B cell (primary cell): Measurements from ENCODE around the gene FHIT. TPM values are rescaled to one million over a fixed set of nuclear protein-coding genes. Genes with fewer than 3 reads are reported as not detected.

Experiments
- ATAC-seq: fragments of 200-7000 bp; cut with Tn5 transposase; one replicate; pipeline ENCODE4 v1.10.0; 2021; ENCODE audit warnings: low read depth, mild to moderate bottlenecking, moderate number of reproducible peaks, moderate library complexity
- CTCF ChIA-PET: fragments of 350-600 bp; sonication (Branson Sonifier 250); formaldehyde crosslinking; loops from one replicate; lab custom pipeline; 2021; ENCODE audit warnings: antibody characterized with exemption, inconsistent platforms; lab: Charles Lee
- POLR2A ChIA-PET: fragments of 350-600 bp; sonication (Branson Sonifier 250); formaldehyde crosslinking; loops from one replicate; lab custom pipeline; 2021; ENCODE audit warnings: antibody characterized with exemption; lab: Charles Lee
- DNase-seq: peaks from one replicate; pipeline ENCODE4 v3.0.0; 2013
- H2AFZ ChIP-seq: 2 replicates; pipeline ENCODE4 v1.6.1; 2012; ENCODE audit warnings: mild to moderate bottlenecking, low read depth, low read length; ENCODE audit not compliant: insufficient read depth, poor library complexity, severe bottlenecking
- H3K27ac ChIP-seq, 2 donors: 1 replicate in 1 of 2; 2 replicates in 1 of 2; pipeline ENCODE4 v1.5.1; 2012 to 2013; ENCODE audit warnings: low read length in 2 of 2, mild to moderate bottlenecking in 2 of 2, moderate library complexity in 1 of 2
- H3K27me3 ChIP-seq, 4 experiments: fragments of 200-600 bp in 1 of 4; sonication (generic) in 1 of 4; replicated peaks in 1 of 4; 1 replicate in 2 of 4; 2 replicates in 2 of 4; pipeline versions ENCODE4 v1.6.1 to v1.7.0; 2013 to 2016; ENCODE audit warnings: low read length in 3 of 4, mild to moderate bottlenecking in 2 of 4, mixed read lengths in 1 of 4, moderate library complexity in 1 of 4; ENCODE audit not compliant: insufficient read depth in 4 of 4, control insufficient read depth in 3 of 4; ENCODE audit errors: control extremely low read depth in 1 of 4
- H3K36me3 ChIP-seq, 2 experiments: replicated peaks in 1 of 2; 1 replicate in 1 of 2; 2 replicates in 1 of 2; pipeline versions ENCODE4 v1.6.1 to v1.7.1; 2013; ENCODE audit warnings: low read length in 1 of 2; ENCODE audit not compliant: insufficient read depth in 2 of 2, control insufficient read depth in 1 of 2; ENCODE audit errors: control extremely low read depth in 1 of 2, extremely low read depth in 1 of 2
- H3K4me1 ChIP-seq, 2 donors: fragments of 200-600 bp in 1 of 2; sonication (generic) in 1 of 2; 1 replicate in 1 of 2; 2 replicates in 1 of 2; pipeline versions ENCODE4 v1.5.1 to v1.6.1; 2013 to 2017; ENCODE audit warnings: low read length in 2 of 2; ENCODE audit not compliant: control insufficient read depth in 2 of 2, insufficient read depth in 2 of 2
- H3K4me2 ChIP-seq: replicated peaks from 2 replicates; pipeline ENCODE3; 2012; ENCODE audit warnings: mild to moderate bottlenecking, low read depth, low read length; ENCODE audit not compliant: poor library complexity, severe bottlenecking
- H3K4me3 ChIP-seq, 5 experiments: fragments of 200-600 bp in 1 of 5; sonication (generic) in 1 of 5; 1 replicate in 3 of 5; 2 replicates in 2 of 5; pipeline versions ENCODE4 v1.5.1 to v1.7.0; 2011 to 2016; ENCODE audit warnings: low read length in 4 of 5, mild to moderate bottlenecking in 4 of 5, low read depth in 2 of 5, control low read depth in 1 of 5, moderate library complexity in 1 of 5; ENCODE audit not compliant: insufficient read depth in 1 of 5; ENCODE audit errors: control extremely low read depth in 1 of 5, extremely low read depth in 1 of 5
- H3K79me2 ChIP-seq: fragments of 200-600 bp; sonication (generic); one replicate; pipeline ENCODE4 v1.6.0; 2016; ENCODE audit warnings: low read length; ENCODE audit not compliant: control insufficient read depth, insufficient read depth
- H3K9ac ChIP-seq: fragments of 200-600 bp; sonication (generic); 2 replicates; pipeline ENCODE4 v1.6.1; 2017; ENCODE audit warnings: mild to moderate bottlenecking, low read length, moderate library complexity
- H3K9me3 ChIP-seq, 3 donors: one replicate each; pipeline versions ENCODE4 v1.6.1 to v1.7.1; 2013; ENCODE audit warnings: low read length in 2 of 3; ENCODE audit not compliant: control insufficient read depth in 2 of 3, insufficient read depth in 1 of 3; ENCODE audit errors: control extremely low read depth in 1 of 3
- H4K20me1 ChIP-seq: 2 replicates; pipeline ENCODE4 v1.6.0; 2012; ENCODE audit warnings: mild to moderate bottlenecking, low read length; ENCODE audit not compliant: insufficient read depth, control insufficient read depth, poor library complexity, severe bottlenecking
- H3K27ac Mint-ChIP-seq: one replicate; pipeline ENCODE4 v1.8.0; 2021; ENCODE audit warnings: mixed read lengths
- H3K27me3 Mint-ChIP-seq: one replicate; pipeline ENCODE4 v1.8.0; 2021; ENCODE audit warnings: mixed read lengths
- H3K4me1 Mint-ChIP-seq: one replicate; pipeline ENCODE4 v1.8.0; 2021; ENCODE audit warnings: mixed read lengths
- H3K4me3 Mint-ChIP-seq: one replicate; pipeline ENCODE4 v1.8.0; 2021; ENCODE audit warnings: mixed read lengths
- H3K9me3 Mint-ChIP-seq: one replicate; pipeline ENCODE4 v1.8.0; 2022; ENCODE audit warnings: mixed read lengths; ENCODE audit not compliant: insufficient read depth
- EZH2 ChIP-seq: IDR thresholded peaks from 2 replicates; pipeline ENCODE4 v1.6.1; 2012; ENCODE audit warnings: borderline replicate concordance, low read depth, mild to moderate bottlenecking, moderate library complexity, low read length; ENCODE audit not compliant: insufficient read depth, poor library complexity, severe bottlenecking
- WGBS: methylation state at CpG from one replicate; pipeline ENCODE4 v1.1.5; 2013; ENCODE audit warnings: missing lambda C conversion rate; ENCODE audit not compliant: insufficient coverage; 5-methylcytosine and 5-hydroxymethylcytosine counted together
- intact Hi-C: fragments of 100-400 bp; cut with micrococcal nuclease; formaldehyde crosslinking; loops from one replicate; pipeline ENCODE4 v1.10.0; 2022
- polyA plus RNA-seq: library from polyadenylated mRNA; depleted of rRNA; stranded (reverse); fragments of >200 nt; gene quantifications from 2 replicates; pipeline ENCODE4 v1.2.3, GENCODE V29; 2012
- total RNA-seq, 2 donors: library from RNA; stranded (reverse); fragments of 120-200 nt in 1 of 2; gene quantifications; 1 replicate in 1 of 2; 2 replicates in 1 of 2; pipeline versions ENCODE4 v1.2.3 to v1.2.4, GENCODE V29; 2013 to 2022
- TF ChIP-seq, protein P1 (sequence below): fragments of 200-600 bp; IDR thresholded peaks from one replicate; pipeline ENCODE4 v1.8.0; 2022; ENCODE audit warnings: antibody characterized with exemption, mild to moderate bottlenecking

FHIT gene
- total and polyA plus RNA-seq, 2 donors (not counting 1 experiment from before 2014, with no cell fraction given), result 1.7 to 7.8 TPM

DNA sequence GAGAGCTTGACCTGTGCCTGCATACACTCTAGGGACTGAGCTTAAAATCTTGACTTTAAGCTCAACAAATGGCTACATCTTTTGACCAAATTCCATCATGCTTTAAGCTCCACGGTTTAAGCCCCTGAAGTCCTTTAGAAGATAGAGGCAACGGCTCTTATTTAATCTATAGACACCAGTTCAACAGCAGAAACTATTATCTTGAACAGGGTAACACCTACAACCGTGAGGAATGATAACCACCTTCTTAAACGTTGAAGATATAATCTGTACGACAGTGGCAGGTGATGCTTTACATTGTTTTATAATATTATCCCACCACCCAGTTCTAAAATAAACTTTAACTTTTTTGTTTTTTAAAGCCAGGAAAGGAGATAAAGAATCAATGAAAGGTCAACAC is 1007.8 kb downstream of the FHIT start:
- Mint-ChIP-seq H3K9me3 (no peaks in the 10 kb centered on the region), H3K27me3 (peaks cover 2% of the 10 kb centered on the region), H3K4me1 (no peaks in the 10 kb centered on the region), H3K4me3 (no peak overlapping the region), H3K27ac (no peak overlapping the region)
- H3K27me3 ChIP-seq, result no peaks in the 10 kb centered on the region
- no peak overlapping the region for H3K9ac ChIP-seq
- no peak overlapping the region for H3K4me2 ChIP-seq
- intact Hi-C loops, result no loop called here
- no peak for DNase-seq
- no peak overlapping the region for H3K4me3 ChIP-seq
- ChIA-PET CTCF (no interaction called here), POLR2A (no interaction called here)
- no peak overlapping the region for H3K27ac ChIP-seq
- no peaks in the 10 kb centered on the region for H3K9me3 ChIP-seq
- 100% methylated on average over 2 of the region's 5 CpGs for WGBS
- no peaks in the 10 kb centered on the region for H4K20me1 ChIP-seq
- H3K4me1 ChIP-seq, result no peaks in the 10 kb centered on the region
- no peak overlapping the region for H2AFZ ChIP-seq
- H3K36me3 ChIP-seq, result no peaks in the 10 kb centered on the region
- no peak for ATAC-seq
- TF ChIP-seq, protein P1, sequence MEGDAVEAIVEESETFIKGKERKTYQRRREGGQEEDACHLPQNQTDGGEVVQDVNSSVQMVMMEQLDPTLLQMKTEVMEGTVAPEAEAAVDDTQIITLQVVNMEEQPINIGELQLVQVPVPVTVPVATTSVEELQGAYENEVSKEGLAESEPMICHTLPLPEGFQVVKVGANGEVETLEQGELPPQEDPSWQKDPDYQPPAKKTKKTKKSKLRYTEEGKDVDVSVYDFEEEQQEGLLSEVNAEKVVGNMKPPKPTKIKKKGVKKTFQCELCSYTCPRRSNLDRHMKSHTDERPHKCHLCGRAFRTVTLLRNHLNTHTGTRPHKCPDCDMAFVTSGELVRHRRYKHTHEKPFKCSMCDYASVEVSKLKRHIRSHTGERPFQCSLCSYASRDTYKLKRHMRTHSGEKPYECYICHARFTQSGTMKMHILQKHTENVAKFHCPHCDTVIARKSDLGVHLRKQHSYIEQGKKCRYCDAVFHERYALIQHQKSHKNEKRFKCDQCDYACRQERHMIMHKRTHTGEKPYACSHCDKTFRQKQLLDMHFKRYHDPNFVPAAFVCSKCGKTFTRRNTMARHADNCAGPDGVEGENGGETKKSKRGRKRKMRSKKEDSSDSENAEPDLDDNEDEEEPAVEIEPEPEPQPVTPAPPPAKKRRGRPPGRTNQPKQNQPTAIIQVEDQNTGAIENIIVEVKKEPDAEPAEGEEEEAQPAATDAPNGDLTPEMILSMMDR, result no peak
- no peak for TF ChIP-seq EZH2
- no peaks in the 10 kb centered on the region for H3K79me2 ChIP-seq

DNA sequence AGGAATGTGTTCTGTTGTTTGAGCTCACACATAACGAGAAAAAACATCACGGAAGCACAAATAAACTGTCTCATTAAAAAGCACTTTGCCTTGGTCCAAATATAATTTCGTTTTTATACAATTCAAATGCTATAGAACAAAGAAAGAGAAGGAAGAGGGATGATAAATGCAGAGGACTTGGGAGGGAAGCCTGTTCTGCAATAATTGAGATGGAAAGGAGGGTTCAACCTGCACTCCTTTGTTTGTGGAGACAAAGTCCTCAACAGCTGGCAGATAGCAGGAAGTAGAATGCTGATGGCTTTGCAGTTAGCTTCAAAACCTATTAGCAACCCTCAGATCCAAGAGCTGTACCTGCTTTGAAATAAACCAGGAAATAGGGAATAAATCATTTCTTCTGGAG is 1010.8 kb downstream of the FHIT start:
- Mint-ChIP-seq H3K4me1 (no peaks in the 10 kb centered on the region), H3K4me3 (no peak overlapping the region), H3K27me3 (peaks cover 2% of the 10 kb centered on the region), H3K9me3 (no peaks in the 10 kb centered on the region), H3K27ac (no peak overlapping the region)
- no peaks in the 10 kb centered on the region for H3K27me3 ChIP-seq
- H3K4me1 ChIP-seq, result no peaks in the 10 kb centered on the region
- no peaks in the 10 kb centered on the region for H4K20me1 ChIP-seq
- WGBS, result no CpG with 5 or more reads among the region's 3 CpGs
- no peak overlapping the region for H3K9ac ChIP-seq
- H3K79me2 ChIP-seq, result no peaks in the 10 kb centered on the region
- no peak overlapping the region for H3K4me2 ChIP-seq
- POLR2A ChIA-PET, result no interaction called here
- ATAC-seq (no peak), DNase-seq (no peak)
- TF ChIP-seq, protein P1, result no peak
- TF ChIP-seq EZH2, result no peak
- no peak overlapping the region for H3K4me3 ChIP-seq
- no peaks in the 10 kb centered on the region for H3K36me3 ChIP-seq
- intact Hi-C loops, result no loop called here
- H3K27ac ChIP-seq, result no peak overlapping the region
- no peak overlapping the region for H2AFZ ChIP-seq
- CTCF ChIA-PET, result no interaction called here
- no peaks in the 10 kb centered on the region for H3K9me3 ChIP-seq
